Activated T-helper 2 cell treated with anti-CD3 and anti-CD28 coated beads, Interferon-gamma antibody, Interleukin-2, Interleukin-4, amounts not matched to agents 10 μg/mL and 5 μg/mL and 100 μg/mL, durations not matched to agents 14 hours and 24 hours and 36 hours (primary cell): ENCODE data around the gene BEAN1. TPM values are rescaled to one million over a fixed set of nuclear protein-coding genes. Genes with fewer than 3 reads are reported as not detected.
"Not testable (repeated sequence)": the region's sequence is repeated elsewhere in the genome, so short reads cannot be mapped to it uniquely, and the experiment has no call there.

Experiments
- DNase-seq: peaks from one replicate; pipeline ENCODE4 v3.0.0; 2021; ENCODE audit warnings: low spot score
- H3K27ac Mint-ChIP-seq: one replicate; pipeline ENCODE4 v1.8.0; 2021; ENCODE audit warnings: mixed read lengths
- H3K27me3 Mint-ChIP-seq: one replicate; pipeline ENCODE4 v1.8.0; 2021; ENCODE audit warnings: low read depth, mixed read lengths
- H3K36me3 Mint-ChIP-seq: one replicate; pipeline ENCODE4 v1.8.0; 2021; ENCODE audit warnings: low read depth, mixed read lengths
- H3K4me1 Mint-ChIP-seq: one replicate; pipeline ENCODE4 v1.8.0; 2021; ENCODE audit warnings: low read depth, mixed read lengths
- H3K4me3 Mint-ChIP-seq: one replicate; pipeline ENCODE4 v1.8.0; 2021; ENCODE audit warnings: low read depth, mild to moderate bottlenecking, moderate library complexity, mixed read lengths
- H3K9me3 Mint-ChIP-seq: one replicate; pipeline ENCODE4 v1.8.0; 2021; ENCODE audit warnings: mixed read lengths
- intact Hi-C: fragments of 100-400 bp; cut with micrococcal nuclease; formaldehyde crosslinking; loops from one replicate; pipeline ENCODE4 v1.15.1; 2023
- total RNA-seq: library from RNA; stranded (reverse); gene quantifications from 2 replicates; pipeline ENCODE4 v1.2.3, GENCODE V29; 2022

Gene BEAN1
- total RNA-seq, 1 donor from 2014 or later: not detected

DNA sequence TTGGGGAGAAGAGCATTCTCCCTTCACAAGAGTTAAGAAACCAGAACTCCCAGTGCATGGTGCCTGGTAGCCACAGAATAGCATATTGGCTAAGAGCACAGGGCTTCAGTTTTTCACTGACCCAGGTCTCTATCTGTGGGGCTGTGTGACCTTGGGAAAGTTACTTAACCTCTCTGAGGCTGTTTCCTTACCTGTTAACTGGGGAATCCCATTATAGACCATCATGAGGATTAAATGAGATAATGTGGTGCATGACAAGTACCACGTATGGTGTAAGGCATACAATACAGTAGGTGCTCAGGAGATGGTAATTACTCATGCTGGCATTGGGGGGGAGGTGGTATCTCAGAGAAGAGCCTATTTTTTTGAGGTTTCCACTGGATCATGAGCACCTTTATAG, 33.6 kb downstream of the BEAN1 start:
- peaks cover 54% of the 10 kb centered on the region for H3K27me3 Mint-ChIP-seq
- no peak overlapping the region for H3K4me3 Mint-ChIP-seq
- H3K36me3 Mint-ChIP-seq: no peaks in the 10 kb centered on the region
- no peaks in the 10 kb centered on the region for H3K4me1 Mint-ChIP-seq
- no peaks in the 10 kb centered on the region for H3K9me3 Mint-ChIP-seq
- intact Hi-C loops: no loop called here
- DNase-seq: no peak
- no peak overlapping the region for H3K27ac Mint-ChIP-seq

DNA sequence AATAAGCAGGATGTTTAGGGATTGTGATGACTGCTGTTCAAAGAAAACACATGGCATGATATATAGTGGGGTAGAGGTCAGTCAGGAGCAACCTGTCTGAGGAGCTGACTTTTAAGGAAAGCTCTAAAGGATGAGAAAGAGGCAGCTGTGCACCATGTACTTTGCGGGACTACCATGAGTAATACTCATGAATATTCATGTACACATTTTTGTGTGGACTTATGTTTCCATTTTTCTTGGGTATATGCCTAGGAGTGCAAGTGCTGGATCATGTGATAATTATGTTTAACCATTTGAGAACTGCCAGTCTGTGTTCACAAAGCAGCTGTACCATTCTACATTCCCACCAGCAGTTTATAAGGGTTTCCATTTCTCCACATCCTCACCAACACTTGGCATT, 35.8 kb downstream of the BEAN1 start:
- no peaks in the 10 kb centered on the region for H3K4me1 Mint-ChIP-seq
- no peak for DNase-seq
- peaks cover 51% of the 10 kb centered on the region for H3K27me3 Mint-ChIP-seq
- H3K9me3 Mint-ChIP-seq: peaks cover 4% of the 10 kb centered on the region
- H3K27ac Mint-ChIP-seq: no peak overlapping the region
- no peaks in the 10 kb centered on the region for H3K36me3 Mint-ChIP-seq
- intact Hi-C loops: no loop called here
- H3K4me3 Mint-ChIP-seq: no peak overlapping the region

DNA sequence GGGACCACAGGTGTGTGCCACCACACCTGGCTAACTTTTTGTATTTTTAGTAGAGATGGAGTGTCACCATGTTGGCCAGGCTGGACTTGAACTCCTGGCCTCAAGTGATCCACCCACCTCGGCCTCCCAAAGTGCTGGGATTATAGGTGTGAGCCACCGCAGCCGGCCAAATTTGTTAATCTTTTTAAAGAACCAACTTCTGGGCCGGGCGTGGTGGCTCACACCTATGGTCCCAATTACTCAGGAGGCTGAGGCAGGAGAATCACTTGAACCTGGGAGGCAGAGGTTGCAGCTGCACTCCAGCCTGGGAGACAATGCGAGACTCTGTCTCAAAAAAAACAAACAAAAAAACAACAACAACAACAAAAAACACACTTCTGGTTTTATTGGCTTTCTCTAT, 38.9 kb downstream of the BEAN1 start:
- peaks cover 39% of the 10 kb centered on the region for H3K27me3 Mint-ChIP-seq
- H3K36me3 Mint-ChIP-seq, H3K27ac Mint-ChIP-seq, H3K4me3 Mint-ChIP-seq, intact Hi-C loops, DNase-seq, H3K9me3 Mint-ChIP-seq, H3K4me1 Mint-ChIP-seq: not testable (repeated sequence)

GRCh38 chr16:66466636-66467035, 39.5 kb downstream of the BEAN1 start:
- H3K4me3 Mint-ChIP-seq, intact Hi-C loops: not testable (repeated sequence)

GRCh38 chr16:66467611-66468010, 40.5 kb downstream of the BEAN1 start:
- Mint-ChIP-seq H3K4me3 (no peak overlapping the region), H3K9me3 (peaks cover 4% of the 10 kb centered on the region), H3K36me3 (no peaks in the 10 kb centered on the region), H3K27me3 (peaks cover 26% of the 10 kb centered on the region), H3K4me1 (no peaks in the 10 kb centered on the region), H3K27ac (no peak overlapping the region)
- intact Hi-C loops: no loop called here
- no peak for DNase-seq

More at GRCh38 chr16:66466636-66467035, 39.5 kb downstream of the BEAN1 start:
- not testable (repeated sequence) for DNase-seq, H3K4me1 Mint-ChIP-seq, H3K27ac Mint-ChIP-seq, H3K36me3 Mint-ChIP-seq, H3K9me3 Mint-ChIP-seq
- H3K27me3 Mint-ChIP-seq: peaks cover 34% of the 10 kb centered on the region

DNA sequence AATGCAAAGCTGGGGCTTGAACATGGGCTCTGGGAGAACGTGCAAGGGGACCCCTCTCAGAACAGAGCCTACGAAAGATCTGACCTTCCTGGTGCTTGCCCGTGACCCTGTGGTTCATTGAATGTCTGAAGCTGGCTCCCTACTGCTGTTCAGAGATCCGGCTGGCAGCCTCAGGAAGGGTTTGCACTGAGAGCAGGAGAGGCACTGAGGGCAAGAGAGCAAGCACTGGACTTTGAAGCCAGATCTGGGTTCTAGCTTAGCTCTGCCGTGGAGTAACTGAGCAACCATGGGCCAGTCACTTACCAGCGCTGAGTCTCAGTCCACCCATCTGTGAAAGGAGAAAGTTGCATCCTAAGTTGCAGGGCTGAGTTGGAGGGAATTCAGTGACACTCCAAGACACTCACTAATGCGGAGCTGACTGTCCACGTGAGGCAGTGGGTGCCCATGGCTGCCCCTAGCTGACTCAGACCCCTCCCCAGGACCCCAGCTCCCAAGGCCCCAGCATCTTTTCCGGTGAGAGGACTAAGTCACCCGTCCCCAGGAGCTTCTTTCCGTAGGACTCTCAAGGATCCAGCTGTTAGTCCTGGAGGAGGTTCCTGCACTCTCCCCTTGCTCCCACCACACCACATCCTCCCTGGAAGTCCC, 41.3 kb downstream of the BEAN1 start:
- Mint-ChIP-seq H3K27me3 (peaks cover 18% of the 10 kb centered on the region), H3K36me3 (no peaks in the 10 kb centered on the region), H3K27ac (no peak overlapping the region), H3K4me1 (no peaks in the 10 kb centered on the region), H3K9me3 (peaks cover 4% of the 10 kb centered on the region), H3K4me3 (no peak overlapping the region)
- intact Hi-C loops: no loop called here
- no peak for DNase-seq

DNA sequence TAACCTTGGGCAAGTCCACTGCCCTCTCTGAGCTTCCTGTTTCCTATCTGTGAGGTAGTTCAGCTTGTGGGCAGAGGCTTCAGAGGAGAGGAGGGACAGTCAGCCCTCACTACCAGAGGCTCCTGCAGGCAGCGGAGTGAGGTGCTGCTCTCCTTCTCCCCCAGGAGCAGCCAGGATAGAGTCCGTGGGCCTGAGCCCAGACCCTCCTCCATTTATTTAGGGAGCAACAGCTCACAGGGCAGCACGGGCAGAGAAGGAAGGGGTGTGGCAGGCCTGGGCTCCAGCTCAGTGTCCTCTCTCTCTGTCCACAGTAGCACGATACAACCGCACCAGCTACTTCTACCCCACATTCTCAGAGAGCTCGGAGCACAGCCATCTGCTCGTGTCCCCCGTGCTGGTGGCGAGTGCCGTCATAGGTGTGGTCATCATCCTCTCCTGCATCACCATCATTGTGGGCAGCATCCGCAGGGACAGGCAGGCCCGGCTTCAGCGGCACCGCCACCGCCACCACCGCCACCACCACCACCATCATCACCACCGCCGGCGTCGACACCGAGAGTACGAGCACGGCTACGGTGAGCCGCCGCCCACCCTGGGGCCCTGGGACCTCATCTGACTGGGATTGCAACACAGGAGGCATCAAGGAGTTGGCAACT, 42.3 kb downstream of the BEAN1 start:
- DNase-seq: no peak
- H3K4me1 Mint-ChIP-seq: peaks cover 6% of the 10 kb centered on the region
- H3K27me3 Mint-ChIP-seq: peaks cover 15% of the 10 kb centered on the region
- no peak overlapping the region for H3K27ac Mint-ChIP-seq
- intact Hi-C loops: no loop called here
- peaks cover 4% of the 10 kb centered on the region for H3K9me3 Mint-ChIP-seq
- no peak overlapping the region for H3K4me3 Mint-ChIP-seq
- H3K36me3 Mint-ChIP-seq: no peaks in the 10 kb centered on the region

GRCh38 chr16:66469947-66470546, 43.0 kb downstream of the BEAN1 start:
- no peak for DNase-seq
- Mint-ChIP-seq H3K9me3 (peaks cover 4% of the 10 kb centered on the region), H3K4me1 (peaks cover 11% of the 10 kb centered on the region), H3K27ac (no peak overlapping the region), H3K36me3 (no peaks in the 10 kb centered on the region), H3K4me3 (no peak overlapping the region), H3K27me3 (peaks cover 11% of the 10 kb centered on the region)
- intact Hi-C loops: no loop called here

DNA sequence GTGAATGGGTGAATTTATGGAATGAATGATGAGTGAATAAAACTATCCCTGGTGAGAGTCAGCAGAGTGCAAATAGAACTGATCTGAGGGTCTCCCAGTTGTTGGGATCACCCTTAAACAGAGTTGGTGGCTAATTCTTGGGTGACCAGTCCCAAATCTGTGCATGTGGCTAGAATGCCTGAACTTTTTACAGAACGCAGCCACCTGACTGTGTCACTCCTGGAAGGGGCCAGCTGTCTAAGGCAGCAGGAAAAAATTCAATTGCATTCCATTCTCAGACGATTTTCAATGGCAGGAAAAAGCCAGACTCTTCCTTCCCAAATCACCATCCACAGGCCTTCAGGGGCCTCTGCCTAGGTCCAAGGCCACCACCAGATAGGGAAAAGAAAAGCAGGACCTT, 43.5 kb downstream of the BEAN1 start:
- intact Hi-C loops: no loop called here
- Mint-ChIP-seq H3K4me3 (no peak overlapping the region), H3K4me1 (peaks cover 14% of the 10 kb centered on the region)

GRCh38 chr16:66471264-66471663, 44.2 kb downstream of the BEAN1 start:
- Mint-ChIP-seq H3K4me3 (no peak overlapping the region), H3K4me1 (peaks cover 14% of the 10 kb centered on the region), H3K36me3 (no peaks in the 10 kb centered on the region), H3K27ac (no peak overlapping the region), H3K9me3 (peaks cover 2% of the 10 kb centered on the region), H3K27me3 (peaks cover 8% of the 10 kb centered on the region)
- no peak for DNase-seq
- intact Hi-C loops: no loop called here

More for the DNA sequence above, 43.5 kb downstream of the BEAN1 start:
- DNase-seq: no peak
- Mint-ChIP-seq H3K27me3 (peaks cover 9% of the 10 kb centered on the region), H3K9me3 (peaks cover 4% of the 10 kb centered on the region), H3K27ac (no peak overlapping the region), H3K36me3 (no peaks in the 10 kb centered on the region)

DNA sequence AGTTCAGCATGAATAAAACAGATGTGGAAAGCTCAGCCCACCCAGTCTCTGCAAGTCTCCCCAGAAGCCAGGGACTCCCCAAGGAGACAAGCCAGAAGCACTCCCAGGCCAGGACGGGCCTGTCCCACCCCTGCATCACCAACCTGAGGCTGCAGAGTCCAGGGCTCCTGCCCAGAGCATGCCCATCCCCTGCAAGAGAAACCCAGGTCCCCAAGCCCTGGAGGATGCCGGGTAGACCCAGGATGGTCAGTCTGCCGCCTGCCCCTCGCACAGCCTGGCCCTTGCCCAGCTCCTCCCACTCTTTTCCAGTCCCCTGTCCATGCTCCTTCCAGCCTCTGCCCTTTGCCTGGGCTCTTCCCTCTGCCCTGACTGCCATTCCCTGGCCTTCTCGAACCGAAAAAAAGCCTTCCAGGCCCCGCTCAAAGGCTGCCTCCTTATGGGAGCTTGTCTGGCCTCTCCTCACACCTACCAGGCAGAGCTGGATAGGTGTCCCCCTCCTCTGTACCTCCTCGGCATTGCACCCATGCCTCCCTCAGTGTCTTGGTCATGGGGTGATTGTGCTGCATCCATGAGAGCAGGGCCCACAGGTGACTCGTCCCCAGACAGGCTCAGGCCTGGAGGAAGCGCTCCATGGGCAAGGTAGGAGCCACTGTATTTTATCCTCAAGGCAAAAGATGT, 44.8 kb downstream of the BEAN1 start:
- no peak overlapping the region for H3K27ac Mint-ChIP-seq
- intact Hi-C loops: no loop called here
- H3K4me3 Mint-ChIP-seq: no peak overlapping the region
- no peak for DNase-seq
- no peaks in the 10 kb centered on the region for H3K9me3 Mint-ChIP-seq
- peaks cover 14% of the 10 kb centered on the region for H3K4me1 Mint-ChIP-seq
- H3K27me3 Mint-ChIP-seq: peaks cover 6% of the 10 kb centered on the region
- H3K36me3 Mint-ChIP-seq: no peaks in the 10 kb centered on the region

GRCh38 chr16:66473051-66473571, 46.0 kb downstream of the BEAN1 start:
- intact Hi-C loops: no loop called here
- Mint-ChIP-seq H3K36me3 (no peaks in the 10 kb centered on the region), H3K27me3 (peaks cover 6% of the 10 kb centered on the region), H3K27ac (no peak overlapping the region), H3K9me3 (no peaks in the 10 kb centered on the region), H3K4me3 (no peak overlapping the region), H3K4me1 (peaks cover 14% of the 10 kb centered on the region)
- no peak for DNase-seq
